Neural crest cell (in vitro differentiated cells): ENCODE measurements around the gene TRIM2. TPM values are rescaled to one million over a fixed set of nuclear protein-coding genes. Genes with fewer than 3 reads are reported as not detected.

ENCODE experiments used
- DNase-seq: peaks from one replicate; pipeline ENCODE4 v3.0.0; 2021; ENCODE audit warnings: low read depth, mixed read lengths, low spot score
- H3K27ac Mint-ChIP-seq: one replicate; pipeline ENCODE4 v1.8.0; 2021; ENCODE audit warnings: mild to moderate bottlenecking, mixed read lengths; ENCODE audit not compliant: unreplicated experiment
- H3K27me3 Mint-ChIP-seq: 2 replicates; pipeline ENCODE4 v1.8.0; 2021; ENCODE audit warnings: low read depth, mild to moderate bottlenecking, mixed read lengths
- H3K36me3 Mint-ChIP-seq: 2 replicates; pipeline ENCODE4 v1.8.0; 2021; ENCODE audit warnings: low read depth, mild to moderate bottlenecking, mixed read lengths
- H3K4me1 Mint-ChIP-seq: 2 replicates; pipeline ENCODE4 v1.8.0; 2021; ENCODE audit warnings: mixed read lengths
- H3K4me3 Mint-ChIP-seq: one replicate; pipeline ENCODE4 v1.8.0; 2021; ENCODE audit warnings: mild to moderate bottlenecking, mixed read lengths
- H3K9me3 Mint-ChIP-seq: 2 replicates; pipeline ENCODE4 v1.8.0; 2021; ENCODE audit warnings: mixed read lengths
- total RNA-seq: library from RNA; stranded (reverse); gene quantifications from 2 replicates; pipeline ENCODE4 v1.2.1, GENCODE V29; 2021
- TF ChIP-seq, protein P1 (sequence below): fragments of 200-600 bp; sonication (generic); conservative IDR thresholded peaks from 2 replicates; pipeline ENCODE4 v1.5.0; 2021; ENCODE audit warnings: antibody characterized with exemption, mild to moderate bottlenecking

The TRIM2 gene
- total RNA-seq, 1 donor from 2014 or later = 105 TPM

DNA sequence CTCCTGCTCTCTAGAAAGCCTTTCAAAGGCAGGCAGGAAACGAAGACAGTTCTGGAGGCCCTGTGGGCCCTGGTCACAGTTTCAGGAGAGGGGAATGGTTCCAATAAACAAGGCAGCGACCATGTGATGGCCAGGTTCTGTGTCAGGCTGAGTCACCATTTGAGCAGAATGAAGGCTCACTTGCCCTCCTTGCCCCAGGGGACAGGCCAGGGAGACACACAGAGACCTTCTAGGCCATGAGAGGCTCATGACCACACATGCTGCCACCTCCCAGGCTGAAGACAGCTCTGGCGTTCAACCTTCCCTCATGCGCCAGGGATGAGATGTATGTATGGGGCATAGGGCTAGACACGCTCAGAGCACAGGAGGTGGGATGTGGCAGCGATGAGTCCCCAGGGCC, 22.9 kb upstream of the TRIM2 start:
- H3K27me3 Mint-ChIP-seq = no peaks in the 10 kb centered on the region
- no peaks in the 10 kb centered on the region for H3K9me3 Mint-ChIP-seq
- peaks cover 42% of the 10 kb centered on the region for H3K4me1 Mint-ChIP-seq
- H3K27ac Mint-ChIP-seq = peak overlapping the region; percentile 73
- no peaks in the 10 kb centered on the region for H3K36me3 Mint-ChIP-seq
- TF ChIP-seq, protein P1, sequence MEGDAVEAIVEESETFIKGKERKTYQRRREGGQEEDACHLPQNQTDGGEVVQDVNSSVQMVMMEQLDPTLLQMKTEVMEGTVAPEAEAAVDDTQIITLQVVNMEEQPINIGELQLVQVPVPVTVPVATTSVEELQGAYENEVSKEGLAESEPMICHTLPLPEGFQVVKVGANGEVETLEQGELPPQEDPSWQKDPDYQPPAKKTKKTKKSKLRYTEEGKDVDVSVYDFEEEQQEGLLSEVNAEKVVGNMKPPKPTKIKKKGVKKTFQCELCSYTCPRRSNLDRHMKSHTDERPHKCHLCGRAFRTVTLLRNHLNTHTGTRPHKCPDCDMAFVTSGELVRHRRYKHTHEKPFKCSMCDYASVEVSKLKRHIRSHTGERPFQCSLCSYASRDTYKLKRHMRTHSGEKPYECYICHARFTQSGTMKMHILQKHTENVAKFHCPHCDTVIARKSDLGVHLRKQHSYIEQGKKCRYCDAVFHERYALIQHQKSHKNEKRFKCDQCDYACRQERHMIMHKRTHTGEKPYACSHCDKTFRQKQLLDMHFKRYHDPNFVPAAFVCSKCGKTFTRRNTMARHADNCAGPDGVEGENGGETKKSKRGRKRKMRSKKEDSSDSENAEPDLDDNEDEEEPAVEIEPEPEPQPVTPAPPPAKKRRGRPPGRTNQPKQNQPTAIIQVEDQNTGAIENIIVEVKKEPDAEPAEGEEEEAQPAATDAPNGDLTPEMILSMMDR = no peak
- no peak overlapping the region for H3K4me3 Mint-ChIP-seq
- DNase-seq = no peak

DNA sequence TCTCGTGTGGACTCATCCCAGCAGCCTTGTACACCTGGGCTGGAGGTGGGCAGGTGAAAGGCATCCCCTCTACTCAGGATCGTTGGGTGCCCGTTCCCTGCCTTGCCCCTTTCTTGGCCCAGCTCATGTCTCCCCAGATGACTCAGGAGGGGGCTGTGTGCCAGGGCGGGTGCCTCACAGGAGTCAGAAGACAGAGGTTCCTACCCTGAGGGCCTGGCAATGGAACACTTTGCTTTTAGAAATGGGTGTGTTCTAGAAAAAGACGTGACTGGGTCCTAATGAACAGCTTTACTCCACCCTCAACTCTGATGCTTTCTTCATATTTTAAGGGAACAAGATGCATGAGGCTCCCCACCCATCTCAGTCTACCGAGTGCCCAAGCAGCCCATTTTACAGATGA, 22.5 kb upstream of the TRIM2 start:
- H3K27me3 Mint-ChIP-seq = no peaks in the 10 kb centered on the region

DNA sequence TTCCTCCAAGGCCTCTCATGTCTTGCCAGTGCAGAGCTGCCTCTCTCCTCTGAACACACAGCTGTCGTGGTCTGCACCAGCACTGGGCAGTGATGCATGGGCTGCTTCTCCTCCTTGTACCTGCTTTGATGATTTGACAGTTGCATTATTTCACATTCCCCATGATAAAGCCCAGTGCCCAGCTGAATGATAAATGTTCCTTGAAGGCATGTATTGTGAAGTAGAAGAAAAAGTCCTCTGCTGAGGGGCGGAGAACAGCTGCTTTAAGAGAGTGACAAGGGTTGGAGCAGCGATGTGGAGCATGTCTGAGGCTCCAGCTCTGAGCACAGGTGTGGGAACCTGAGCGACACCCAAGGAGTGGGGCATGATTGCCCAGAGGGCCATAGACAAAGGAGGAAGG, 21.1 kb upstream of the TRIM2 start:
- H3K27ac Mint-ChIP-seq = no peak overlapping the region
- H3K4me1 Mint-ChIP-seq = peaks cover 35% of the 10 kb centered on the region
- no peaks in the 10 kb centered on the region for H3K9me3 Mint-ChIP-seq
- H3K27me3 Mint-ChIP-seq = no peaks in the 10 kb centered on the region
- no peak overlapping the region for H3K4me3 Mint-ChIP-seq
- peaks cover 3% of the 10 kb centered on the region for H3K36me3 Mint-ChIP-seq
- DNase-seq = no peak
- TF ChIP-seq, protein P1 = no peak

More for the DNA sequence above, 22.5 kb upstream of the TRIM2 start:
- TF ChIP-seq, protein P1 = no peak
- no peaks in the 10 kb centered on the region for H3K36me3 Mint-ChIP-seq
- no peak overlapping the region for H3K4me3 Mint-ChIP-seq
- peaks cover 42% of the 10 kb centered on the region for H3K4me1 Mint-ChIP-seq
- no peak for DNase-seq
- no peak overlapping the region for H3K27ac Mint-ChIP-seq
- no peaks in the 10 kb centered on the region for H3K9me3 Mint-ChIP-seq

DNA sequence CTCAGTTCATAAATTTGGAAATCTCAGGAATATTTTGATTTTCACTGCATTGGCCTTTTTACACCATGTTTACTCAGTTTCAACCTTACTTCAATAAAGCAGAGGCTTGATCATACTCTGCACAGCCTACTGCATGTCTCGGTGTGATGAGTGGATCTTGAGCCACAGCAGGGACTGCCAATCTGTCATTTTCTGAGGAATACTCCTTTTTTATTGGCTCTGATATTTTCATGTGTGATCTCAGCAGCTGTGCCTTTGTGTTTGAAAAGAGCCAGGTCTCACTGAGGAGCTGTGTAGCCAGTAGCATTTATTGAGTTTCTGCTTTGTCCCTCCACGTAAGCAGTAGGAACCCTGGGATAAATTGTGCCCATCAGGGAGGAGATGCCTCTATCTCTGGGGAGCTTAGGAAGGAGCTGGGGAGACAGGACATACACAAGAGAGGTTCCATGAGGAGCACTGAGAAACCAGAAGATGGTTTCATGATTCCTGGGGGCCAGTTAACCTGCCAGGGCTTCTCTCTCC, 18.9 kb upstream of the TRIM2 start:
- no peak for DNase-seq
- H3K27me3 Mint-ChIP-seq = no peaks in the 10 kb centered on the region
- no peaks in the 10 kb centered on the region for H3K9me3 Mint-ChIP-seq
- peaks cover 46% of the 10 kb centered on the region for H3K4me1 Mint-ChIP-seq
- no peak overlapping the region for H3K4me3 Mint-ChIP-seq
- no peak overlapping the region for H3K27ac Mint-ChIP-seq
- peaks cover 3% of the 10 kb centered on the region for H3K36me3 Mint-ChIP-seq
- TF ChIP-seq, protein P1 = no peak

DNA sequence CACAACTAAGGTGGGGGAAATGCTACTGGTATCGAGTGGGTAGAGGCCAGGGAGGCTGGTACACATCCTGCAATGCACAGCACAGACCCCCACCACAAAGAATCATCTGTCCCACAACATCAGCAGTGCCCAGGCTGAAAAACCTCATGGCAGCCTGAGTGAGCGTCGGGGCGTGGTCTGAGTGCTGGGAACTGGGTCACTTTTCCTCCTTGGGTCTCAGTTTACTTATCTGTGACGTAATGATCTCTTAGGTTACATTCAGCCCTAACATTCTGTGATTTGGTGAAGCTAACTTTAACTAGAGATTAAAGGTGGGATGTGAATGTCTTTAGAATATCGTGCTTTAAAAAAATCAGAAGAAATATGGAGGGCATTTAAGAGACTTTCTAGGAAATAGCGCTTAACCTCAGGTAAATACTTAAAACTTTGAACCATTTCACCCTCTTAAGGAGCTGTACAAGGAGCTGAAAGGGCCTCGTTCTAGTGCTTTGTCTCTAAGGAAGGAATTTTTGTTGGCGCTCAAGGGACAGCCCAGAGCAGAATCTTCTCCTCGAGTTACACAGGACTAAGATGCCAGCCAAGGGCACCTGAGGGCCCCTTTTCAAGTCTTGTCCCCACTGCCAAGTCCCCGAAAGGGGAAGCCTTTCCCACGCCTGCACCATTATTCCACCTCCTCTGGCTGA, 18.1 kb upstream of the TRIM2 start:
- H3K4me3 Mint-ChIP-seq = no peak overlapping the region
- TF ChIP-seq, protein P1 = no peak
- no peak for DNase-seq
- no peak overlapping the region for H3K27ac Mint-ChIP-seq
- H3K36me3 Mint-ChIP-seq = peaks cover 3% of the 10 kb centered on the region
- no peaks in the 10 kb centered on the region for H3K9me3 Mint-ChIP-seq
- H3K27me3 Mint-ChIP-seq = no peaks in the 10 kb centered on the region
- H3K4me1 Mint-ChIP-seq = peaks cover 49% of the 10 kb centered on the region
